C4-2B (cell line): Measurements from ENCODE around the gene PDCL3.

Experiments
- CTCF ChIP-seq: fragments of 450-650 bp; conservative IDR thresholded peaks from 2 replicates; pipeline ENCODE4 v1.5.1; 2017; ENCODE audit warnings: mild to moderate bottlenecking
- ZFX ChIP-seq: fragments of 450-650 bp; IDR thresholded peaks from 2 replicates; pipeline ENCODE4 v1.6.1; 2017

GRCh38 chr2:100542418-100542817 is 20.4 kb upstream of the PDCL3 start:
- TF ChIP-seq CTCF (no peak), ZFX (no peak)
